GM12891 (cell line): Measurements from ENCODE around the gene HAT1.

Experiments used
- PAX5 ChIP-seq: IDR thresholded peaks from 2 replicates; pipeline ENCODE4 v1.6.1; 2011; ENCODE audit warnings: low read length, moderate library complexity, mild to moderate bottlenecking; ENCODE audit not compliant: insufficient read depth, severe bottlenecking
- POLR2A ChIP-seq: IDR thresholded peaks from 2 replicates; pipeline ENCODE4 v1.6.1; 2011; ENCODE audit warnings: low read depth, low read length, control low read depth
- POLR2AphosphoS5 ChIP-seq: IDR thresholded peaks from 2 replicates; pipeline ENCODE4 v1.6.1; 2011; ENCODE audit warnings: low read depth, low read length, control low read depth
- POU2F2 ChIP-seq: IDR thresholded peaks from 2 replicates; pipeline ENCODE4 v1.6.1; 2011; ENCODE audit warnings: low read depth, mild to moderate bottlenecking, control low read depth, low read length, moderate library complexity
- SPI1 ChIP-seq: IDR thresholded peaks from 2 replicates; pipeline ENCODE4 v1.6.1; 2011; ENCODE audit warnings: low read depth, low read length, control low read depth
- TAF1 ChIP-seq: IDR thresholded peaks from 2 replicates; pipeline ENCODE4 v1.6.1; 2011; ENCODE audit warnings: low read depth, low read length, control low read depth

- TF ChIP-seq POLR2AphosphoS5, result no peak
- no peak for TF ChIP-seq POU2F2
- no peak for TF ChIP-seq TAF1
- no peak for TF ChIP-seq POLR2A
- no peak for TF ChIP-seq PAX5
- TF ChIP-seq SPI1, result no peak
Observed at GRCh38 chr2:171972329-171972982, 50.2 kb downstream of the HAT1 start.
